ENCODE data around the gene ARMS2.

ARMS2 gene

DNA sequence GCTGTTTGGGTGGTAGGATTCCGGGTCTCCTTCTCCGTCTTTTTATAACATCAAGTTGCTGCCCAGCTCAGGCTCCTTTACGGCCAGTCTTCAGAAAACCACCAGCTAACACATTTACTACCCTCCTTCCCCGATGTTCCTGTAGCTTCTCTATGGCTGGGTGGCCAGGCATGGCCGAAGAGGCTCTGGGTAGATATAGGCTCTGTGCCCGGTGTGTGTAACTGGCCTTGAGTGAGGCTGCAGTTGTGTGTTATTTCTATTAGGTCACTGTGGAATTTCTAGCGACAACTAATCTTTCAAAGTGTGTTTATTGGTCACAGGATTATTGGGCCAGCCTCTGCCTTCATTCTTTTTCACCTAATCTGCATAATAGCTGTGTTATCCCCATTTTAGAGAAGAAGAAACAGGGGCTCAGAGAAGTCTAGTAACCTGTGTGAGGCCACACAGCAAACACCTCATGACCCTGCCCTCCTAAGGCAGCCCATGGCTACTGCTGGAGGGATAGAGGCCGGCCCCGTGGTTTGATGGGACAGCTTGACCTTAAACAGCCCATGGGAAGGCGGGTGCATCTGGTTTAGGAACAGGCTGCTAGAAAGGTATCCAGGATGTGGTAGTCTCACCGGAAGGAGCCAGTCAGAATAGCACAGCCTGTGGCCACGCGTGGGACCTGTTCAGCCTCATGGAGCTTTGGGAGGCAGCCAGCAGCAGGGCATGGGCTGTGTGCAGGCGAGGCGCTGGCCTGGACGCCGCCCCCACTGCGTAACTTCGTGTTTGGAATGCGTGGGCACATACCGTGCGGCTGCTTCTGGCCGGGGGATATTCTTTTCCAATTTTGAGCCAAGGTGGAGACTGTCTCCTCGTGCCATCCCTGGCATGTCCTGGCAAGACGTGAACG lies 36.6 kb downstream of the ARMS2 start:
- no peak for DNase-seq (ENCODE audit: low spot score)
- TF ChIP-seq, protein P1, sequence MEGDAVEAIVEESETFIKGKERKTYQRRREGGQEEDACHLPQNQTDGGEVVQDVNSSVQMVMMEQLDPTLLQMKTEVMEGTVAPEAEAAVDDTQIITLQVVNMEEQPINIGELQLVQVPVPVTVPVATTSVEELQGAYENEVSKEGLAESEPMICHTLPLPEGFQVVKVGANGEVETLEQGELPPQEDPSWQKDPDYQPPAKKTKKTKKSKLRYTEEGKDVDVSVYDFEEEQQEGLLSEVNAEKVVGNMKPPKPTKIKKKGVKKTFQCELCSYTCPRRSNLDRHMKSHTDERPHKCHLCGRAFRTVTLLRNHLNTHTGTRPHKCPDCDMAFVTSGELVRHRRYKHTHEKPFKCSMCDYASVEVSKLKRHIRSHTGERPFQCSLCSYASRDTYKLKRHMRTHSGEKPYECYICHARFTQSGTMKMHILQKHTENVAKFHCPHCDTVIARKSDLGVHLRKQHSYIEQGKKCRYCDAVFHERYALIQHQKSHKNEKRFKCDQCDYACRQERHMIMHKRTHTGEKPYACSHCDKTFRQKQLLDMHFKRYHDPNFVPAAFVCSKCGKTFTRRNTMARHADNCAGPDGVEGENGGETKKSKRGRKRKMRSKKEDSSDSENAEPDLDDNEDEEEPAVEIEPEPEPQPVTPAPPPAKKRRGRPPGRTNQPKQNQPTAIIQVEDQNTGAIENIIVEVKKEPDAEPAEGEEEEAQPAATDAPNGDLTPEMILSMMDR (IDR thresholded peaks at IDR 0.05; ENCODE audit: extremely low read depth, missing control alignments): no peak

DNA sequence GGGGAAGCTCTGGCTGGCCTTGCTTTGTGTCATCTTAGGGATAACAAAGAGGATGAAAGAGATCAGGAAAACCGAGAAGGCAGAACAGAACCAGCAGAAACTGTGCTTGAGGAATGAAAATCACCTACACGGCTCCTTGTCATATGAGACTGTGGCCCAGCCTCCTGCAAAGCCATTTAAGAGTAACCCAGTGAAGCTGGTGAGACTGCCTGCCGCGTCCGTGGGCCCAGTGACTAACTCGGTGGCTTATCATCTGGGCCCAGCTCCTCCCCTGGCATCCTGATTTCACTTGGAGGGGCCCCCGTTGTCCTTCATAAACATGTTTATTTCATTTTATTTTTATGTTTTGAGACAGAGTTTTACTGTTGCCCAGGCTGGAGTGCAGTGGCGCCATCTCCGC lies 37.6 kb downstream of the ARMS2 start:
- DNase-seq (ENCODE audit: low spot score): no peak
- TF ChIP-seq, protein P1 (IDR thresholded peaks at IDR 0.05; ENCODE audit: extremely low read depth, missing control alignments): no peak

DNA sequence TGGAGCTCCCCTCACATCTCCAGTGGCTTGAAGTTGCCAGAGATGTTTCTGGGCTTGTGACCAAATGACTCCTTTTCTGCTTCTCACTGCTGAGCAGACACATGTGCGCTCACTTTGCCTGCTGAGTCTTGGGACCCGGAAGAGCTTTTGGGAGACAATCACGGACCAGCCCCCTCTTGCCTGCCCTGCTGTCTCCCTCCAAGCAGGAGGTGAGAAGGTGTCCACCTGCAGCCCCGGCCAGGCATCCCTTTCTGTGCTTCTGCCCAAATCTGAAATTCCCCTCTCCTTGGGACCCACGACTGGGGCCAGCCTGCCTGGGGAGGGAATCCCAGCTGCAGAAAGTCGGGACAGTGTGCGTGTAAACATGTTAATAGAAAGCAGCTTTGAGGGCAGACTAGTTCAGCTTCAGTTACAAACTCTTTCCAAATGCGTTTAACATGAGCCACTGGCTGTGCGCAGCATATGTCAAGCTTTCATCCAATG lies 38.6 kb downstream of the ARMS2 start:
- no peak for DNase-seq (ENCODE audit: low spot score)
- TF ChIP-seq, protein P1 (IDR thresholded peaks at IDR 0.05; ENCODE audit: extremely low read depth, missing control alignments): no peak

DNA sequence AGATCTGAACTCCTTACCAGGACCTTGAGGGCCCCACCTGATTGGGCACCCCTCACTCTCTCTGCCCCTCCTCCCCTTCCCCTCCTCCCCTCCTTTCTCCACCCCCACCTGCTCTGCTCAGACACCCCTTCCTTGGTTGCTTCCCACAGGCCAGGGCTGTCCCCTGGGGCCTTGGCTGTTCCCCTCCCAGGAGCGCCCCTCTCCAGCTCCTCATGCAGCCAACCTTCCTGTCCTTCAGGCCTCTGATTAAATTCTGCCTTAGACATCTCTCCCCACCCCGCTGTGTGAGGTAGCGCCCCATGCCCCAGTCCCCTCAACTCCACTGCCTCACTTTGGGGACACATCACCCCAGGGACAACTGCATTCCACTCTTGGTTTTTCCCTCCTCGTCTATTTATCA lies 39.3 kb downstream of the ARMS2 start:
- no peak for DNase-seq (ENCODE audit: low spot score)
- TF ChIP-seq, protein P1 (IDR thresholded peaks at IDR 0.05; ENCODE audit: extremely low read depth, missing control alignments): no peak

DNA sequence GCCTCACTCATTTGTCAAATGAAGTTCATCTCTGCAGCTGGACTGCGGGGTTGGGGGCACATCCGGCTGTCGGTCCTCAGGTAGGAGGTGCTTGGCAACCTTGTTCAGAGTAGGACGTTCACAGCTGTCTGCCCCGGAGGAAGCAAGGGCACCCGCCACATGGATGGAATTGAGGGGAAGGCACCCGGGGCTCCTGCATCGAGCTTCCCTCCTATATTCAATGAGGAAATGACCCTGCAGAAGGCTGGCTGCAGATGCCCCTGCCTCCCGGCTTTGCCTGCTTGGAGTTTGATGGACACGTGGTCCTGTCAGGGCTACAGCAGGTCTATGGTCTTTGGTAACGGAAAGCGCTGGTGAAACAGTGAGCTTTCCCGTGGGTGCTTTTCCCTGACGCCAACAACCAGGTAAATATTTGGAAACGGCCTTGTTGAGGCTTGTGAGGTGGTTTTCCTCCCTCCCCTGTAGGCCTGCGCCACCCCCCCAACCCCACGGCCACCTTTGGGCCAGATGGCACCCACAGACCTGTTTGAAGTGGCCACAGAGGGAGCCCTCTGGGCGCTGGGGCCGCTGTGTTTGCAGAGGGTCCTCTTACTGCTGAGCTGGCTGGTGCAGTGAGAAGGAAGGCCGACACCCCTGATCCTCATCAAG lies 39.8 kb downstream of the ARMS2 start:
- TF ChIP-seq, protein P1 (IDR thresholded peaks at IDR 0.05; ENCODE audit: extremely low read depth, missing control alignments): no peak

DNA sequence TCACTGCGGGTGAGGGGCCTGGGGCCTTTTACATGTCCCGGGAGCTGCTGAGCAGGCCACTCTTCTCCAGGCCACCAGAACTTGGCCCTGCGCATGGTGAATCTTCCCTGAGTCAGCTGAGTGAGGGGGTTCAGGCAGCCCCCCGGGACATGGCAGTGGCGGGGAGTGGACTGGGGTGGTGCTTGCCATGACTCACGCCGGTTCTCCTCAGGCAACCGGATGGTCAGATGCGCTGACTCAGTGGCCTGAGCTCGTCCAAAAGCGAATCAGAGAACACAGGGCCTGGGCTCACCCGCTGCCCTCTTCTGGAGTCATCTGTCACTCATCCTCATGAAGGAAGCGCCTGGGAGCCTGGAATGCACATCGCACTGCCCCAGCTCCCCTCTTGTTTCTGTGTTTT lies 40.4 kb downstream of the ARMS2 start:
- DNase-seq (ENCODE audit: low spot score): no peak
- TF ChIP-seq, protein P1 (IDR thresholded peaks at IDR 0.05; ENCODE audit: extremely low read depth, missing control alignments): no peak

More for the DNA sequence above, 39.8 kb downstream of the ARMS2 start:
- no peak for DNase-seq (ENCODE audit: low spot score)

Measured in GM20000 (cell line).